WTC11 (cell line): Measurements from ENCODE around the gene CLEC14A. TPM values are rescaled to one million over a fixed set of nuclear protein-coding genes. Genes with fewer than 3 reads are reported as not detected.

Experiments
- ATAC-seq: fragments of 200-7000 bp; cut with Tn5 transposase; 2 replicates; pipeline ENCODE4 v1.10.0; 2021; ENCODE audit warnings: mild to moderate bottlenecking, moderate library complexity
- CTCF ChIA-PET: fragments of 300-600 bp; sonication (Branson Sonifier 250); formaldehyde crosslinking; loops from one replicate; lab custom pipeline; 2021; ENCODE audit warnings: antibody characterized with exemption; lab: Charles Lee
- POLR2A ChIA-PET: fragments of 350-600 bp; sonication (Branson Sonifier 250); formaldehyde crosslinking; loops from one replicate; lab custom pipeline; 2021; ENCODE audit warnings: antibody characterized with exemption; lab: Charles Lee
- DNase-seq: peaks from one replicate; pipeline ENCODE4 v3.0.0; 2021; ENCODE audit warnings: low spot score
- H3K27ac Mint-ChIP-seq: 2 replicates; pipeline ENCODE4 v1.8.0; 2021; ENCODE audit warnings: mixed read lengths
- H3K27me3 Mint-ChIP-seq: 2 replicates; pipeline ENCODE4 v1.8.0; 2021; ENCODE audit warnings: low read depth, mild to moderate bottlenecking, moderate library complexity, mixed read lengths
- H3K36me3 Mint-ChIP-seq: 2 replicates; pipeline ENCODE4 v1.8.0; 2021; ENCODE audit warnings: mixed read lengths
- H3K4me1 Mint-ChIP-seq: 2 replicates; pipeline ENCODE4 v1.8.0; 2022; ENCODE audit warnings: mixed read lengths
- H3K4me3 Mint-ChIP-seq: 2 replicates; pipeline ENCODE4 v1.8.0; 2021; ENCODE audit warnings: mild to moderate bottlenecking, moderate library complexity, mixed read lengths
- H3K9me3 Mint-ChIP-seq: 2 replicates; pipeline ENCODE4 v1.8.0; 2021; ENCODE audit warnings: mixed read lengths
- CBFB ChIP-seq: sonication (generic); formaldehyde crosslinking; IDR thresholded peaks from 2 replicates; pipeline ENCODE4 v1.8.1; 2022; ENCODE audit warnings: mild to moderate bottlenecking, low read depth, missing genetic modification reagents
- CREB1 ChIP-seq: sonication (generic); formaldehyde crosslinking; IDR thresholded peaks from 2 replicates; pipeline ENCODE4 v1.8.0; 2023; ENCODE audit warnings: mild to moderate bottlenecking, missing genetic modification reagents
- CREM ChIP-seq: sonication (generic); formaldehyde crosslinking; IDR thresholded peaks from 2 replicates; pipeline ENCODE4 v1.8.1; 2022; ENCODE audit warnings: mild to moderate bottlenecking, missing genetic modification reagents, moderate library complexity
- ESRRA ChIP-seq: sonication (generic); formaldehyde crosslinking; IDR thresholded peaks from 2 replicates; pipeline ENCODE4 v1.8.1; 2022; ENCODE audit warnings: mild to moderate bottlenecking, missing genetic modification reagents, borderline replicate concordance
- FOXP1 ChIP-seq: sonication (generic); formaldehyde crosslinking; IDR thresholded peaks from 2 replicates; pipeline ENCODE4 v1.8.0; 2022; ENCODE audit warnings: missing genetic modification reagents, mild to moderate bottlenecking, moderate library complexity, borderline replicate concordance
- HMGXB4 ChIP-seq: sonication (generic); formaldehyde crosslinking; IDR thresholded peaks from 2 replicates; pipeline ENCODE4 v1.8.1; 2023; ENCODE audit warnings: mild to moderate bottlenecking, moderate library complexity, missing genetic modification reagents
- KAT7 ChIP-seq: sonication (generic); formaldehyde crosslinking; IDR thresholded peaks from 2 replicates; pipeline ENCODE4 v1.8.1; 2023; ENCODE audit warnings: missing genetic modification reagents, mild to moderate bottlenecking, borderline replicate concordance
- NR3C1 ChIP-seq: sonication (generic); formaldehyde crosslinking; conservative IDR thresholded peaks from 2 replicates; pipeline ENCODE4 v1.8.1; 2023; ENCODE audit warnings: low read depth, mild to moderate bottlenecking, missing genetic modification reagents
- OVOL2 ChIP-seq: fragments of 250-450 bp; sonication (Bioruptor Pico); IDR thresholded peaks from 2 replicates; pipeline ENCODE4 v1.9.0; 2021; ENCODE audit warnings: mild to moderate bottlenecking, borderline replicate concordance
- USF1 ChIP-seq: sonication (generic); formaldehyde crosslinking; IDR thresholded peaks from 2 replicates; pipeline ENCODE4 v1.8.0; 2022; ENCODE audit warnings: mild to moderate bottlenecking, missing genetic modification reagents
- ZNF219 ChIP-seq: sonication (generic); formaldehyde crosslinking; IDR thresholded peaks from 2 replicates; pipeline ENCODE4 v1.8.0; 2023; ENCODE audit warnings: missing genetic modification reagents, mild to moderate bottlenecking, borderline replicate concordance
- ZNF317 ChIP-seq: sonication (generic); formaldehyde crosslinking; IDR thresholded peaks from 2 replicates; pipeline ENCODE4 v1.8.1; 2023; ENCODE audit warnings: low read depth, mild to moderate bottlenecking, moderate library complexity, missing genetic modification reagents, borderline replicate concordance
- ZNF512 ChIP-seq: sonication (generic); formaldehyde crosslinking; IDR thresholded peaks from 2 replicates; pipeline ENCODE4 v1.8.1; 2022; ENCODE audit warnings: missing genetic modification reagents, borderline replicate concordance
- ZNF532 ChIP-seq: fragments of 250-450 bp; sonication (Bioruptor Pico); IDR thresholded peaks from 2 replicates; pipeline ENCODE4 v1.9.0; 2021; ENCODE audit warnings: mild to moderate bottlenecking, borderline replicate concordance
- total RNA-seq: library from RNA; stranded (reverse); gene quantifications from 3 replicates; pipeline ENCODE4 v1.2.3, GENCODE V29; 2021

The CLEC14A gene
- total RNA-seq, 1 experiment from 2014 or later = 0.15 TPM

- TF ChIP-seq ZNF532 (CRISPR knock-in tag) = no peak
Observed at GRCh38 chr14:38256533-38256840, 594 bp upstream of the CLEC14A start (continued).

- ATAC-seq (peak; percentile 48), DNase-seq (peak; percentile 60)
- H3K9me3 Mint-ChIP-seq = no peaks in the 10 kb centered on the region
- ChIA-PET CTCF (interaction anchor here (0.8 to 2.2 kb wide), 15 partner anchors 10 to 760 kb away, joined by 3 to 8 read pairs (median 3); partner anchors contain the start of gene SSTR1), POLR2A (interaction anchor here (1.1 kb wide), 1 partner anchor 47 kb away, joined by 7 read pairs; the partner anchor contains the start of gene SSTR1)
- H3K4me1 Mint-ChIP-seq = peaks cover 12% of the 10 kb centered on the region
- H3K27ac Mint-ChIP-seq = no peak overlapping the region
- H3K36me3 Mint-ChIP-seq = no peaks in the 10 kb centered on the region
- peak overlapping the region; percentile 71 for H3K4me3 Mint-ChIP-seq
- TF ChIP-seq CREB1 (no peak), KAT7 (CRISPR knock-in tag) (0 out of 2 replicates have a peak, but pooled peaks have one; percentile 18), CBFB (CRISPR knock-in tag) (no peak), ESRRA (CRISPR knock-in tag) (no peak), CREM (CRISPR knock-in tag) (no peak), ZNF219 (CRISPR knock-in tag) (no peak), HMGXB4 (CRISPR knock-in tag) (0 out of 2 replicates have a peak, but pooled peaks have one; percentile 40), NR3C1 (CRISPR knock-in tag) (0 out of 2 replicates have a peak, but pooled peaks have one; percentile 60), FOXP1 (CRISPR knock-in tag) (peak; percentile 34; the same call in 1 of the 2 replicates), OVOL2 (no peak)
- H3K27me3 Mint-ChIP-seq = peaks cover 90% of the 10 kb centered on the region
Observed at GRCh38 chr14:38255408-38255672, 553 bp downstream of the CLEC14A start.

GRCh38 chr14:38254571-38255407 is 1.1 kb downstream of the CLEC14A start:
- ATAC-seq = peak; percentile 10
- Mint-ChIP-seq H3K9me3 (no peaks in the 10 kb centered on the region), H3K27me3 (peaks cover 90% of the 10 kb centered on the region), H3K27ac (no peak overlapping the region), H3K4me1 (peaks cover 12% of the 10 kb centered on the region), H3K4me3 (peak overlapping the region; percentile 71), H3K36me3 (no peaks in the 10 kb centered on the region)
- ChIA-PET CTCF (interaction anchor here (0.6 to 2.2 kb wide), 14 partner anchors 14 to 761 kb away, joined by 3 to 8 read pairs (median 3); partner anchors contain the start of gene SSTR1), POLR2A (interaction anchor here (0.7 to 1.1 kb wide), 2 partner anchors 46 to 48 kb away, joined by 3 to 7 read pairs; partner anchors contain the start of gene SSTR1)
- TF ChIP-seq ZNF317 = 0 out of 2 replicates have a peak, but pooled peaks have one; percentile 10
- 0 out of 2 replicates have a peak, but pooled peaks have one; percentile 31 for TF ChIP-seq KAT7 (CRISPR knock-in tag)
- no peak for TF ChIP-seq ZNF512
- TF ChIP-seq USF1 (CRISPR knock-in tag) = no peak
- 0 out of 2 replicates have a peak, but pooled peaks have one; percentile 29 for TF ChIP-seq ESRRA (CRISPR knock-in tag)
- DNase-seq = peak; percentile 17
